Skin epidermis (tissue), 12 donors: Measurements from ENCODE around the gene CYS1.
"Not testable (repeated sequence)": the region's sequence is repeated elsewhere in the genome, so short reads cannot be mapped to it uniquely, and the experiment has no call there.

Experiments used
- H3K27ac ChIP-seq, 21 experiments: fragments of 200-600 bp; sonication (generic) in 11 of 21; one replicate each; pipeline ENCODE4 v1.5.0; 2020; ENCODE audit warnings: mild to moderate bottlenecking in 3 of 21, inconsistent platforms in 2 of 21, moderate library complexity in 2 of 21
- H3K4me3 ChIP-seq, 7 experiments: fragments of 200-600 bp; sonication (generic) in 2 of 7; one replicate each; pipeline ENCODE4 v1.5.0; 2020; ENCODE audit warnings: inconsistent platforms in 2 of 7, mild to moderate bottlenecking in 2 of 7, moderate library complexity in 1 of 7

CYS1 gene

DNA sequence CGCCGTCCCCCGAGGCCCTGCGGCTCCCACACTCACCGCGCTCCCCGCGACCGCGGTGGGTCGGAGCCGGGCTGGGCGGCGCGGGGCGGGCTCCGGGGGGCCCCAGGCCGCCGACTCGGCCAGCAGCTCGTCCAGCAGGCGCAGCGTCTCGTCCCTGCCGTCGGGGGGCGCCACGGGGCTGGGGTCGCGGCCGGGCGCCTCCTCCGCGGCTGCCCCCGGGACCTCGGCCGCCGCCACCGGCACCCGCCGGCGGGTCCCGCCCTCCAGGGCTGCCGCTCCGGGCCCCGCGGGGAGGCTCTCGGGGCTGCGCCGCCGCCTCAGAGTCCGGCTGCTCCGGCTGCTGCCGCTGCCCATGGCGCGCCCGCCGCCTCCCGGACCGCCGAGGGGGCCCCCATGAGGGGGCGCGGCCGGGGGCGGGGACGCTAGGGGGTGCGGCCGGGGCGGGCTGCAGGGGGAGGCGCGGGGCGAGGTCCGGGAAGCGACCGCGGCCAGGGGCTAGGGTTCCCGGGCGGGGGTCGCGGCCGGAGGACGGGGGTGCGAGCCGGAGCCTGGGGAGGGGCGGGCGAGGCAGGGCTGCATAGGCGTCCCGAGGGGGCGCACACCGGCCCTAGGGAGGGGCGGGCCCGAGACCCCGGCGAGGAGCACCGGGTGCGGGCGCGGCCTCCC lies at the start of gene CYS1:
Gene CYS1, minus strand, starts transcription at position 542 of the 666 bp plus-strand sequence. Its CDS starts 188 bp downstream, at position 354.
- Histone ChIP-seq H3K27ac (peak within 1 kb of the TSS in 20 of 21 experiments; percentile 42 to 87 (median 74)), H3K4me3 (peak within 1 kb of the TSS; percentile 28 to 56 (median 41))

DNA sequence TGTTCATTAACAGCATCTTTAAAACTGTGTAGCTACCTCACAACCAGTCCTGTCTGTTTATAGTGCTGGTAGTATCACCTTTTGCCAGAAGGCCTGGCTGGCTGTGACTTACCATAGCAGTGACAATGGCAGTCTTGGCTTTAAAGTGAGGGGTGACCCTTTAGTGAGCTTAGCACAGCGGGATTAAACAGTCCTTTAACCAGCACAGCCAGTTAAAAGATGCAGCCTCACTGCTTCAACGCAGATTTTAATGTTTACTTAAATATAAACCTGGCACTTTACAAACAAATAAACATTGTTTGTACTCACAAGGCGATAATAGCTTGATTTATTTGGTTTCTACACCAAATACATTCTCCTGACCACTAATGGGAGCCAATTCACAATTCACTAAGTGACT lies 49.3 kb upstream of the CYS1 start:
- no peak overlapping the region for H3K4me3 ChIP-seq
- no peak overlapping the region for H3K27ac ChIP-seq

DNA sequence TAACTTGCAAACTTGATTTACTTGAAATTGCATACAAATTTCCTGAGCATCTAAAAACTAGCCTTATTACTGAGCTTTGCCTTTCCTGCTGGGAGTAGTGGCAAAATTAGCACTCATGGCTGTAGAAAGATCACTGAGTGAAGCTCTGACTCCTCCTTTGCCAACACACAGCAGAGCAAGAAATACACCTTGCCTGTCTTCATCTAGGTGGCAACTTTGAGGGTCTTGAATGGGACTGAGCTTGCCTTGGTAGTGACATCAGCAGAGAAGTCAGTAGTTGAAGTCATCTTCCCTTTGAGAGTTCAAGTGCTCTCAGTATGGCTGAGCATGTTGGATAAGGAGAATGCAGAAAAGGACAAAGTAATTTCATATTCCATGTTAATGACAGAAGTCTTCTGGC lies 48.2 kb upstream of the CYS1 start:
- Histone ChIP-seq H3K4me3 (no peak overlapping the region), H3K27ac (peak overlapping the region in 1 of 21 experiments; percentile 35)

GRCh38 chr2:10126632-10127026 lies 46.4 kb upstream of the CYS1 start:
- no peak overlapping the region for H3K4me3 ChIP-seq
- H3K27ac ChIP-seq = no peak overlapping the region

DNA sequence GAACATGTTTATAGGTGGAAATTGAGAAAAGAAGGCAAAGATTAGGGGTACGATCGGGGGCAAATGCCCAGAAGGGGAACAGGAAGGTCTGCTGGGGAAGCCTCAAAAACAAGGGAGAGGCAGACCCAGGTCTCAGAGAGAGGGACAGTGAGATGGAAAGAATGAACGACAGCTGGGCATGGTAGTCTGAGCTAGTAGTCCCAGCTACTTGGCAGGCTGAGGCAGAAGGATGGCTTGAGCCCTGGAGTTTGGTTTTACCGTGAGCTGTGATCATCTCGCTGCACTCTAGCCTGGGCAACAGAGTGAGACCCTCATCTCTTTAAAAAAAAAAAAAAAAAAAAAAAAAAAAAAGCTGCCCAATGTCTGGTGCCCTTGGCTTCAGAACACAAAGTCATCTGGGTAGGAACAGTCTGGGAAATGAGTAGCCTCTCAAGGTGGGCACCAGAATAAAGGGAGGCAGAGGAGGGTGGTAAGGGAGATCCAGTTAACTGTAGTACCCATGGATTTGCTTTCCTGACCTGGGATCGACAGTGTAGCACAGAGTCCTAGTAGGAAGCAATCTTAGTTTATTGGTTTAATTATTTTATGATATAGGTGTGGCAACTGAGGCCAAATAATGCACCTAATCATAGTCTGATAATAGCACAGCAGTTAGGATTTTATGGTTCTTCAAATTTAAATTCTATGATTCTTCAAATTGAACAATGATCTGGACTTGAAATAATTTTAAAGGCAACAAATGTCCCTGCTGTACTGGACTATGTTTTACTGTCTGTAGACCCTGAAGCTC lies 45.8 kb upstream of the CYS1 start:
- H3K4me3 ChIP-seq = no peak overlapping the region
- no peak overlapping the region for H3K27ac ChIP-seq

GRCh38 chr2:10124538-10125045 lies 44.4 kb upstream of the CYS1 start:
- Histone ChIP-seq H3K4me3 (peak overlapping the region in 2 of 7 experiments; percentile 12 to 57), H3K27ac (no peak overlapping the region)

DNA sequence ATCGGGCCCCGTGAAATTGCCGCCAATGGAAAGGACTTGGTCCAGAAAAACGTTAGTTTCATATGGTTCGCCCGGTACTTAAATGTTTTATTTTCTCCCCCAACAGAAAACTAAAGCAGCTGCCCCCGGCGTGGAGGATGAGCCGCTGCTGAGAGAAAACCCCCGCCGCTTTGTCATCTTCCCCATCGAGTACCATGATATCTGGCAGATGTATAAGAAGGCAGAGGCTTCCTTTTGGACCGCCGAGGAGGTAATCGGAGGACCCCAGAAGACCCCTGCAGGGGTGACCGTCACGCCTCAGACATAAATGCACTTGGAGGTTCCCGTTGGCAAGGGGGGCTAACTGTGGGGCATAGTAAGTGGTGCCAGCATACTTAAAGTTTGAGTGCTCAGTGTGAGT lies 43.1 kb upstream of the CYS1 start:
- peak overlapping the region; percentile 43 to 62 (median 54) for H3K4me3 ChIP-seq
- peak overlapping the region in 1 of 21 experiments; percentile 70 for H3K27ac ChIP-seq

DNA sequence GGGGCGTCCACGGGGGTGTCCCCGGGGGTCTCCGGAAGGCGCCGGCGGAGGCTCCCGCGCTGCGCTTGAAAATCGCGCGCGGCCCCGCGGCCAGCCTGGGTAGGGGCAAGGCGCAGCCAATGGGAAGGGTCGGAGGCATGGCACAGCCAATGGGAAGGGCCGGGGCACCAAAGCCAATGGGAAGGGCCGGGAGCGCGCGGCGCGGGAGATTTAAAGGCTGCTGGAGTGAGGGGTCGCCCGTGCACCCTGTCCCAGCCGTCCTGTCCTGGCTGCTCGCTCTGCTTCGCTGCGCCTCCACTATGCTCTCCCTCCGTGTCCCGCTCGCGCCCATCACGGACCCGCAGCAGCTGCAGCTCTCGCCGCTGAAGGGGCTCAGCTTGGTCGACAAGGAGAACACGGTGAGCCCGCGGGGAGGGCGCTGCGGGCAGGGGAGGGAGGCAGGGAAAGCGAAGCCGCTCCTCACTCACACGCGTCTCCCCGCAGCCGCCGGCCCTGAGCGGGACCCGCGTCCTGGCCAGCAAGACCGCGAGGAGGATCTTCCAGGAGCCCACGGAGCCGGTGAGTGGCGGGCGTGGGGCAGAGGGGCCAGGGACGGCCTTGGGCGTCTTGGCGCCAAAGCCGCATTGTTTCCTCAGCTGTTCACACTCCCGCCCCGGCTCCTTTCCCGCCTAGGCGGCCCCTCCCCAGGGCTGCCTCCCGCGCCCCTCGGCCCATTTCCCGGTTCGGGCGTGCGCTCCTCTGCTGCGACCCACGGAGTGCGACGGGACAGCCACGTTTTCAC lies 42.5 kb upstream of the CYS1 start, which contains the start of gene RRM2:
Gene RRM2, plus strand, starts transcription at position 240 of the 781 bp plus-strand sequence. Its CDS starts 60 bp downstream, at position 300.
- Histone ChIP-seq H3K27ac (peak within 1 kb of the TSS in 13 of 21 experiments; percentile 9 to 70 (median 51)), H3K4me3 (peak within 1 kb of the TSS; percentile 43 to 62 (median 54))

GRCh38 chr2:10120877-10121574 lies 40.8 kb upstream of the CYS1 start:
- H3K4me3 ChIP-seq = peak overlapping the region; percentile 52 to 77 (median 55)
- peak overlapping the region in 20 of 21 experiments; percentile 28 to 87 (median 67) for H3K27ac ChIP-seq

DNA sequence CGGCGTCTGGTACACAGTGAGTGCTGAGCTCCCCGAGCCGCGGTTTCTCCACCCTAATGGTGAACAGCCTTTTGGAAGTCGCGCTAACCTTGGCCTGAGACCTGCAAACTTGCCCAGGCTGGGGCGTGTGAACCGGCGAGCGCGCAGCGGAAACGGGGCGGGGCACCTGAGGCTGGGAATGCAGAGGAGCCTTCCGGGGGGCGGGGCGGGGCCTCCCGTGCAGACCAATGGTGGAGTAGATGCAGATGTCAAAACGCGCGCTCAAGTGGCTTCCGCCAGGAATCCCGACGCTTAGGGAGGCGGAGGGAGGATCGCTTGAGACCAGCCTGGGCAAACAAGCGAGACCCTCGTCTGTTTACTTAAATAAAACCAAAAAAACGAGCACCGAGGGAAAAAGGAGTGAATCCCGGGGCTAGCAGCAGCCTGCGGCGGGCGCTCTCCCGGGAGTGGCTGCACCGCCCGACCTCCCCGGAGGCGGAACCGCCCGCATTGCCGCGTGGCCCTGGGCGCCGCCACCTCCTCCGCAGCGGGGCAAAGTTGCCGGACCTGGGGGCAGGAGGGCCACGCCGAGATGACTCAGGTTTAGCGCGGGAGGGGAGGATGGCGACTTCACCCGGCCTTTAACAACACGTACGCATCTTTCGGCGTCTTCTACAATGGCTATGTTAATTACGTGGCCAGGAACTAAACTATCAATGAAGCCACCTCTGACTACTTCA lies 40.1 kb upstream of the CYS1 start:
- Histone ChIP-seq H3K27ac (peak overlapping the region in 20 of 21 experiments; percentile 28 to 87 (median 67)), H3K4me3 (peak overlapping the region; percentile 52 to 77 (median 55))

- peak overlapping the region in 11 of 21 experiments; percentile 31 to 87 (median 74) for H3K27ac ChIP-seq
- H3K4me3 ChIP-seq = peak overlapping the region; percentile 52 to 77 (median 55)
Observed at GRCh38 chr2:10119601-10120157, 39.5 kb upstream of the CYS1 start.

GRCh38 chr2:10119027-10119325 lies 38.8 kb upstream of the CYS1 start:
- Histone ChIP-seq H3K27ac (no peak overlapping the region), H3K4me3 (no peak overlapping the region)

- Histone ChIP-seq H3K27ac (no peak overlapping the region), H3K4me3 (no peak overlapping the region)
Observed at GRCh38 chr2:10109311-10109710, 29.1 kb upstream of the CYS1 start.

- H3K27ac ChIP-seq, H3K4me3 ChIP-seq: not testable (repeated sequence)
Observed at GRCh38 chr2:10104906-10105305, 24.7 kb upstream of the CYS1 start.

- Histone ChIP-seq H3K27ac (no peak overlapping the region), H3K4me3 (no peak overlapping the region)
Observed at GRCh38 chr2:10103179-10103578, 23.0 kb upstream of the CYS1 start.

- Histone ChIP-seq H3K4me3 (no peak overlapping the region), H3K27ac (no peak overlapping the region)
Observed at GRCh38 chr2:10101491-10101890, 21.3 kb upstream of the CYS1 start.

DNA sequence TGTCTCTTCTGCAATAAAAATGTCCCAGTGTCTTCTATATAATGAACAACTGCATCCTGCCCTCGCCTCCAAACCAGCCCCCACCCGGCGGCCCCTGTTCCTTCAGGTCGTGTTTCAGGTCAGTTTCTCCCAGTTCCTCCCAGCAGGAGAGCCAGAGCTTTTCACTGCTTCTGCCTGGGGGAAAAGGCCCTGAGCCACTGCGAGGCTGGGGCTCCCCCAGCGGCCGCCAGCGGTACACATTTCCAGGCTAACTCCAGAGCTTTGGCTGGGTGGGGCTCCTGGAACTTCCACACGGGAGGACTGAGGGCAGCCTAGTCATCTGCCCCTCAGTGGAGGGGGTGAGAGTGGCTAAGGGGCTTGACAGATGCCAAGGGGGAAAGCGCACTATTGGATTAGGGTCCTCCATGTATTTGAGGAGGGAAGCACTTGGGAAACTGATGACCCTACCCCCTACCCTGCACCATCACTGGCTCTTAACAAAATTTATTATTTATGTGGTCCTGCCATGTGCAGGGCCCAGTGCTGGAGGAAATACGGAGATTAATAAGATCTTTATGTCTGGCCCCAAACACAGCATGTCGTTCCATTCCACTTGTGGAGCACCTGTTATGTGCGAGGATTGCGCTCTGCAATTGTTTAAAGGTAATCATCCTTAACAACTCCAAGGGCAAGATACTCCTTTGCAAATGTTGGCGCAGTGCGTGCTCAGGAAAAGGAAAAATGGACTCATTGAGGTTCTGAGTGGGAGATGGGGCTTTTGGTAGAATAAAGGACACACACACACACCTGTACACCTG lies 17.3 kb upstream of the CYS1 start:
- H3K27ac ChIP-seq = no peak overlapping the region
- no peak overlapping the region for H3K4me3 ChIP-seq

GRCh38 chr2:10096641-10097040 lies 16.4 kb upstream of the CYS1 start:
- Histone ChIP-seq H3K27ac (no peak overlapping the region), H3K4me3 (no peak overlapping the region)
